Epithelial cell of proximal tubule (primary cell): ENCODE data around the gene ITPRID1. TPM values are rescaled to one million over a fixed set of nuclear protein-coding genes. Genes with fewer than 3 reads are reported as not detected.

Experiments used
- DNase-seq: peaks from one replicate; pipeline ENCODE4 v3.0.0-alpha.2; 2011; ENCODE audit warnings: low read depth
- H3K4me3 ChIP-seq: 2 replicates; pipeline ENCODE4 v1.5.1; 2011; ENCODE audit warnings: low read depth, mild to moderate bottlenecking, low read length
- total RNA-seq: library from RNA; depleted of rRNA; stranded (reverse); fragments of >200 nt; gene quantifications from 2 replicates; pipeline ENCODE4 v1.2.3, GENCODE V29; 2015
- TF ChIP-seq, protein P1 (sequence below): conservative IDR thresholded peaks from 2 replicates; pipeline ENCODE4 v1.5.1; 2012; ENCODE audit warnings: low read depth, mild to moderate bottlenecking, low read length

Gene ITPRID1
- total RNA-seq, 1 donor from 2014 or later: not detected

DNA sequence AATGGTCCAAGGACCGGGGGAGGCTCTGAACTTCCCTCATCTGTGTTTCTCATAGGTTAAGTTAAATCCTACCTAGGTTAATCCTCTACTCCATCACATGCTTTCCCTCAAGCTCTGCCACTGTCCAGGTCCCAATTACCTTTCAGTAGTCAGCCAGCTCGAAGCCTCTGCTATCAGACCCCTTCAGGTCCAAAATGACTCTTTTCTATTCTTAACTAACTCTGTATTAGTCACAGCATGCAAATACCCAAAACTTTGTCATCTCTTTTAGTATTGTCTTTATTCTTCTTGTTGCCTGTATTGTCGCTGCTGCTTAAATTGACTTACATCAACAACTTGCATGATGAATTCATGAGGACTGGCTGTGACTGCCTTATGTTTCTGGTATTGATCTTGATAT lies 188.5 kb downstream of the ITPRID1 start:
- no peak for DNase-seq
- TF ChIP-seq, protein P1, sequence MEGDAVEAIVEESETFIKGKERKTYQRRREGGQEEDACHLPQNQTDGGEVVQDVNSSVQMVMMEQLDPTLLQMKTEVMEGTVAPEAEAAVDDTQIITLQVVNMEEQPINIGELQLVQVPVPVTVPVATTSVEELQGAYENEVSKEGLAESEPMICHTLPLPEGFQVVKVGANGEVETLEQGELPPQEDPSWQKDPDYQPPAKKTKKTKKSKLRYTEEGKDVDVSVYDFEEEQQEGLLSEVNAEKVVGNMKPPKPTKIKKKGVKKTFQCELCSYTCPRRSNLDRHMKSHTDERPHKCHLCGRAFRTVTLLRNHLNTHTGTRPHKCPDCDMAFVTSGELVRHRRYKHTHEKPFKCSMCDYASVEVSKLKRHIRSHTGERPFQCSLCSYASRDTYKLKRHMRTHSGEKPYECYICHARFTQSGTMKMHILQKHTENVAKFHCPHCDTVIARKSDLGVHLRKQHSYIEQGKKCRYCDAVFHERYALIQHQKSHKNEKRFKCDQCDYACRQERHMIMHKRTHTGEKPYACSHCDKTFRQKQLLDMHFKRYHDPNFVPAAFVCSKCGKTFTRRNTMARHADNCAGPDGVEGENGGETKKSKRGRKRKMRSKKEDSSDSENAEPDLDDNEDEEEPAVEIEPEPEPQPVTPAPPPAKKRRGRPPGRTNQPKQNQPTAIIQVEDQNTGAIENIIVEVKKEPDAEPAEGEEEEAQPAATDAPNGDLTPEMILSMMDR: no peak
- H3K4me3 ChIP-seq: no peak overlapping the region

DNA sequence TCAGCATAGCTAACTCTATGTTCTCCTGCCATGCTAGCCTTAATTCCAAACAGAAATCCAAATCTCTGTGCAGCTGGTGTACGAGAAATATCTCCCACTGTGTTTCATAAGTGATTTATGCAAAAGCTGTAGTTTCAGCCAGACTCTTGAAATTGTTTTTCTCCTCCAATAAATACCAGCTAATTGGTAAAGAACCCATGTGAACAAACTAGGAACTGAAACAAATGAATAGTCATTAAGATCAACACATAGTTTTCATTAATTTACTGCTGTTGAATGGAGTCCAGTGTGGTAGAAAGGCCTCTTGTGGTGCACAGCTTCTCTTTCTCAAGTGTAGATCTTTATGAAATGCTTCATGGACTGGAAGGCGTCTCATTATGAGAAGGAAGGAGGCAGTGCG lies 191.5 kb downstream of the ITPRID1 start:
- no peak for DNase-seq
- no peak overlapping the region for H3K4me3 ChIP-seq
- TF ChIP-seq, protein P1: no peak

DNA sequence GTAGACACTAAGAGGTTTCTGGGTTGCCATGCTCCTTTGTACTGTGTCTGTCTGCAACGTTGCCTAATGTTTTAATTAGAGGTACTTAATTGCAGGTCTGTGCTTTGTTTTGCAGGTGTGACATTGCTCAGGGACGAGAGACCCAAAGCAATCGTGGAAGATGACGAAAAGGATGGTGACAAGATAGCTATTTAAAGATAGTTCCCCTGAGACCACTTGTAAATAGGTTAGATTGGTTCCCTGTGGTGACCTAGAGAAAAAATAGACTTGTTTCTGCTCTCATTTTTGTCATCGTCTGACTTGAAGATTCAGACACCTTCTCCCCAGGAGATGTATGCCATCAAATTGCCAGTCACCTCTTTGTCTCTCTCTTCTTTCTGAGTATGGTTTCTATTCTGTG lies 193.2 kb downstream of the ITPRID1 start:
- H3K4me3 ChIP-seq: no peak overlapping the region
- TF ChIP-seq, protein P1: no peak
- DNase-seq: no peak

Other genes starting within 250 kb of the ITPRID1 start
- not detected in 2 replicates for gene NEUROD6, start 173.4 kb upstream of the ITPRID1 start, total RNA-seq
- not detected in 2 replicates for gene PPP1R17, start 173.1 kb downstream of the ITPRID1 start, total RNA-seq